CD4-positive, CD25-positive, alpha-beta regulatory T cell (primary cell): ENCODE data around the gene DNAL1. TPM values are rescaled to one million over a fixed set of nuclear protein-coding genes. Genes with fewer than 3 reads are reported as not detected.

ENCODE experiments used
- ATAC-seq, 2 donors: fragments of 150-1000 bp; cut with Tn5 transposase; one replicate each; pipeline ENCODE4 v1.10.0; 2021; ENCODE audit warnings: low read depth in 2 of 2, moderate number of reproducible peaks in 2 of 2, moderate library complexity in 1 of 2
- DNase-seq, 3 donors: peaks; one replicate each; pipeline versions ENCODE4 v3.0.0 to v3.0.0-alpha.2; 2012 to 2022; ENCODE audit warnings: mixed read lengths in 1 of 3
- H3K27ac ChIP-seq: one replicate; pipeline ENCODE4 v1.7.0; 2013; ENCODE audit warnings: mild to moderate bottlenecking, low read length; ENCODE audit not compliant: insufficient read depth, poor library complexity, severe bottlenecking
- H3K27me3 ChIP-seq: one replicate; pipeline ENCODE4 v1.7.0; 2013; ENCODE audit warnings: low read length; ENCODE audit not compliant: control insufficient read depth, insufficient read depth
- H3K36me3 ChIP-seq: one replicate; pipeline ENCODE4 v1.7.0; 2013; ENCODE audit warnings: mild to moderate bottlenecking, low read length, moderate library complexity; ENCODE audit not compliant: control insufficient read depth, insufficient read depth
- H3K4me1 ChIP-seq: 2 replicates; pipeline ENCODE4 v1.7.0; 2013; ENCODE audit warnings: mild to moderate bottlenecking, low read length; ENCODE audit not compliant: insufficient read depth, control insufficient read depth, poor library complexity, severe bottlenecking
- H3K4me3 ChIP-seq: one replicate; pipeline ENCODE4 v1.7.0; 2013; ENCODE audit warnings: low read depth, mild to moderate bottlenecking, low read length, moderate library complexity
- H3K9me3 ChIP-seq, 2 experiments: 1 replicate in 1 of 2; 2 replicates in 1 of 2; pipeline ENCODE4 v1.7.0; 2013; ENCODE audit warnings: low read length in 2 of 2, mild to moderate bottlenecking in 1 of 2, moderate library complexity in 1 of 2; ENCODE audit not compliant: control insufficient read depth in 2 of 2
- H3K27ac Mint-ChIP-seq, 3 donors: one replicate each; pipeline ENCODE4 v1.8.0; 2020 to 2022; ENCODE audit warnings: mild to moderate bottlenecking in 3 of 3, mixed read lengths in 3 of 3, moderate library complexity in 2 of 3
- H3K27me3 Mint-ChIP-seq: one replicate; pipeline ENCODE4 v1.8.0; 2022; ENCODE audit warnings: mild to moderate bottlenecking, mixed read lengths
- H3K36me3 Mint-ChIP-seq: one replicate; pipeline ENCODE4 v1.8.0; 2020; ENCODE audit warnings: mixed read lengths
- H3K4me1 Mint-ChIP-seq, 4 donors: one replicate each; pipeline ENCODE4 v1.8.0; 2020 to 2022; ENCODE audit warnings: mixed read lengths in 4 of 4, mild to moderate bottlenecking in 1 of 4
- H3K4me3 Mint-ChIP-seq, 4 donors: one replicate each; pipeline ENCODE4 v1.8.0; 2020 to 2022; ENCODE audit warnings: mild to moderate bottlenecking in 4 of 4, mixed read lengths in 4 of 4, moderate library complexity in 3 of 4
- H3K9me3 Mint-ChIP-seq, 7 donors: one replicate each; pipeline ENCODE4 v1.8.0; 2020 to 2022; ENCODE audit warnings: mixed read lengths in 7 of 7, mild to moderate bottlenecking in 3 of 7, moderate library complexity in 2 of 7
- polyA plus RNA-seq, 4 donors: library from polyadenylated mRNA; unstranded; fragments of 300-500 nt; fragmentation: Illumina TruSeq; gene quantifications; one replicate each; pipeline ENCODE4 v1.2.3, GENCODE V29; 2021
- total RNA-seq: library from RNA; stranded (reverse); gene quantifications from one replicate; pipeline ENCODE4 v1.2.3, GENCODE V29; 2022

Gene DNAL1
- total RNA-seq: 3.4 TPM
- polyA plus RNA-seq: 1 to 10 TPM; 3.4 to 5.0 (median 4.1) TPM

DNA sequence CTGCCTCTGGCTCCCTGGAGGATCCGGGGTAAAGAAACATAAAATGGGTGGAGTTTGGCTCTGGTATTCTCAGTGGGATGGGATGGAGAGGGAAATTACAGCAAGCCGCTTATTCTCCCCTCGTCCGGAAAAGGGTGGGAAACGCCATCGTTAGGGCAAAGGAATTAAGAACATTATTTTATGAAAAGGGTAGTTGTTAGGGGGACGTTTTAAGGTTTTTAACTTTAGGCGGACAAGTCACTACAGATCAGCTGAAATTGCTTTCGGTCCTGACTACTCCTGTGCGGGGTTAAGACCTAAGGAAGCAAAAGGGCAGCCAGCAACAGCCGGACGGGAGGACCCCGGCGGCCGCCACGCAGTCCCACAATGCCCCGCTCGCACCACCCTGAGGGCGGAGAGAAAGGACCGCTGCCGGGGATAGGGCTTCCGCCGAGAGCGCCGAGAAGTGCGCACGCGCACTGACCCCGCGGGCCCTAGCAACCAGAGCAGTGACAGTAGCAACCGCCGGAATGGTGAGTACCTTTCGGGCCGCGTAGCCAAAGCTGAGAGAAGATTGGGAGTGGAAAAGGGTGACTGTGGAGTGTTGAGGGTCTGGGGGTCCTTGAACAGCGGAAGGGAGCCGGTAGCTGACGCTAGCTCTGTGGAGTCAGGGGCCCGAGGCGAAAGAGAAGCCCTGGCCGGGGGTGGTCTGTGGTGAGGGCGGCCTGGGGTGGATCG lies at the start of gene DNAL1:
TSS of gene DNAL1 (plus strand) at position 456 of the 717 bp plus-strand sequence. CDS start at position 510, 54 bp downstream.
- H3K9me3 Mint-ChIP-seq: peaks cover 0 to 1% (median 0%) of the 10 kb centered on the region in 7 donors
- ATAC-seq: peak; percentile 99
- no peaks in the 10 kb centered on the region for H3K27me3 Mint-ChIP-seq
- peak within 1 kb of the TSS; percentile 92 to 98 (median 95) for H3K27ac Mint-ChIP-seq
- Histone ChIP-seq H3K36me3 (no peaks in the 10 kb centered on the region), H3K4me1 (peaks cover 15% of the 10 kb centered on the region), H3K27ac (peak within 1 kb of the TSS; percentile 64), H3K27me3 (no peaks in the 10 kb centered on the region), H3K9me3 (no peaks in the 10 kb centered on the region), H3K4me3 (peak within 1 kb of the TSS; percentile 91)
- peak; percentile 86 to 91 (median 89) for DNase-seq
- H3K4me3 Mint-ChIP-seq: peak within 1 kb of the TSS; percentile 86 to 97 (median 96)
- H3K36me3 Mint-ChIP-seq: no peaks in the 10 kb centered on the region
- peaks cover 0 to 17% (median 15%) of the 10 kb centered on the region in 4 donors for H3K4me1 Mint-ChIP-seq

- H3K4me1 Mint-ChIP-seq: no peaks in the 10 kb centered on the region
- no peak for ATAC-seq
- H3K27ac ChIP-seq: no peak overlapping the region
Observed at GRCh38 chr14:73599499-73599898, 45.3 kb upstream of the DNAL1 start.

DNA sequence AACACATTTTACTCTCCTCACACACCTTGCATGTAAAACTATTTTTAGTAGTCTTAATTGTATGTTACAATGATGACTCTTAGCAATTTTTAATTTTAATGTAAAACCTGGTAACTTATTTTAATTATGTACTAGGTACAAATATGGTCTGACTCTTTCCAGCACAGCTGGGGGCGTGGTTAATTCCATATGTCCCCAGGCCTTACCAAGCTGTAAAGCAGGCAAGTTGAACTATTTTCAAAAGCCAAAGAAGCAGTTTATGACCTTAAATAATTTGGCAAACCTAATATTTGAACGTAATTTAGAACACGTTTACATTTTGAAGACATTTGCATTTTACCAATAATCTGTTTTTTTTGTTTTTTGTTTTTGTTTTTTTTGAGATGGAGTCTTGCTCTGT lies 41.8 kb upstream of the DNAL1 start:
- Histone ChIP-seq H3K4me3 (no peak overlapping the region), H3K36me3 (no peaks in the 10 kb centered on the region), H3K27ac (no peak overlapping the region), H3K27me3 (no peaks in the 10 kb centered on the region), H3K4me1 (no peaks in the 10 kb centered on the region), H3K9me3 (no peaks in the 10 kb centered on the region)
- Mint-ChIP-seq H3K4me3 (no peak overlapping the region), H3K27me3 (peaks cover 13% of the 10 kb centered on the region), H3K9me3 (no peaks in the 10 kb centered on the region), H3K4me1 (no peaks in the 10 kb centered on the region), H3K36me3 (no peaks in the 10 kb centered on the region), H3K27ac (peak overlapping the region in 1 of 3 donors; percentile 56)
- DNase-seq: no peak
- ATAC-seq: no peak

More at GRCh38 chr14:73599499-73599898, 45.3 kb upstream of the DNAL1 start:
- no peak for DNase-seq
- no peaks in the 10 kb centered on the region for H3K9me3 ChIP-seq
- Mint-ChIP-seq H3K36me3 (no peaks in the 10 kb centered on the region), H3K4me3 (no peak overlapping the region), H3K27me3 (peaks cover 8% of the 10 kb centered on the region), H3K27ac (no peak overlapping the region), H3K9me3 (no peaks in the 10 kb centered on the region)
- no peaks in the 10 kb centered on the region for H3K27me3 ChIP-seq
- H3K4me1 ChIP-seq: no peaks in the 10 kb centered on the region
- no peak overlapping the region for H3K4me3 ChIP-seq
- H3K36me3 ChIP-seq: no peaks in the 10 kb centered on the region

GRCh38 chr14:73606271-73606670 lies 38.5 kb upstream of the DNAL1 start:
- ATAC-seq: no peak

GRCh38 chr14:73607241-73607640 lies 37.5 kb upstream of the DNAL1 start:
- H3K27me3 ChIP-seq: no peaks in the 10 kb centered on the region
- H3K27ac Mint-ChIP-seq: no peak overlapping the region
- ATAC-seq: no peak

More at GRCh38 chr14:73606271-73606670, 38.5 kb upstream of the DNAL1 start:
- no peak for DNase-seq
- H3K4me1 Mint-ChIP-seq: no peaks in the 10 kb centered on the region
- H3K27me3 Mint-ChIP-seq: peaks cover 17% of the 10 kb centered on the region
- H3K4me3 ChIP-seq: no peak overlapping the region
- H3K27ac Mint-ChIP-seq: no peak overlapping the region
- H3K9me3 Mint-ChIP-seq: peaks cover 0 to 2% (median 0%) of the 10 kb centered on the region in 7 donors
- H3K27ac ChIP-seq: no peak overlapping the region
- H3K27me3 ChIP-seq: no peaks in the 10 kb centered on the region
- no peaks in the 10 kb centered on the region for H3K4me1 ChIP-seq
- H3K36me3 Mint-ChIP-seq: no peaks in the 10 kb centered on the region
- no peak overlapping the region for H3K4me3 Mint-ChIP-seq
- H3K36me3 ChIP-seq: no peaks in the 10 kb centered on the region
- H3K9me3 ChIP-seq: no peaks in the 10 kb centered on the region

DNA sequence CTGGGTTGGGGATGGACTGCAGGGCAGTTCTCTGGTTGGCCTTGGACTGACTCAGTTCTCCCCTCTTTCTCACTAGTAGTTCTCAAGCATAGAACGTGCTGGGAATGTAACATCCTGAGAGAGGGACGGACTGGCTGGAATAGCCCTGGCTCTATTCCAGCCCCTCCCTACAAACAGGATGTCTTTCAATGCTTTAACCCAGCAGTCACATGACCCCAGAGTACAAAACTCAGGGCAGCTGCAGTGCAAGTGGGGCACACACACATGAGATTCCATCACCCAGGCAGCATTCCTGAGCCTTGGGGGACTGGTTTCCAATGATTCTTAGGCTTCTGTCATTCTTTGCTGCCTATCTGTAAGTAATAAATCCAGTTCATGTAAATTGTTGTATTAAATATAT lies 34.1 kb upstream of the DNAL1 start:
- Mint-ChIP-seq H3K27ac (peak overlapping the region in 1 of 3 donors; percentile 9), H3K27me3 (peaks cover 6% of the 10 kb centered on the region), H3K4me3 (peak overlapping the region in 3 of 4 donors; percentile 11 to 44 (median 22)), H3K9me3 (peaks cover 0 to 2% (median 0%) of the 10 kb centered on the region in 7 donors), H3K4me1 (peaks cover 0 to 10% (median under 1%) of the 10 kb centered on the region in 4 donors), H3K36me3 (no peaks in the 10 kb centered on the region)
- no peak overlapping the region for H3K4me3 ChIP-seq
- no peak overlapping the region for H3K27ac ChIP-seq
- no peaks in the 10 kb centered on the region for H3K4me1 ChIP-seq
- ATAC-seq (no peak), DNase-seq (no peak)
- no peaks in the 10 kb centered on the region for H3K9me3 ChIP-seq
- H3K36me3 ChIP-seq: no peaks in the 10 kb centered on the region
- H3K27me3 ChIP-seq: no peaks in the 10 kb centered on the region

More at GRCh38 chr14:73607241-73607640, 37.5 kb upstream of the DNAL1 start:
- no peak overlapping the region for H3K4me3 Mint-ChIP-seq
- Histone ChIP-seq H3K4me1 (no peaks in the 10 kb centered on the region), H3K36me3 (no peaks in the 10 kb centered on the region), H3K27ac (no peak overlapping the region), H3K9me3 (no peaks in the 10 kb centered on the region), H3K4me3 (no peak overlapping the region)
- peaks cover 0 to 2% (median 0%) of the 10 kb centered on the region in 4 donors for H3K4me1 Mint-ChIP-seq
- no peaks in the 10 kb centered on the region for H3K36me3 Mint-ChIP-seq
- peaks cover 17% of the 10 kb centered on the region for H3K27me3 Mint-ChIP-seq
- no peak for DNase-seq
- peaks cover 0 to 2% (median 0%) of the 10 kb centered on the region in 7 donors for H3K9me3 Mint-ChIP-seq

GRCh38 chr14:73612339-73613045 lies 32.3 kb upstream of the DNAL1 start, which contains the start of gene ACOT6:
Gene ACOT6, plus strand, starts transcription at chr14:73612517. Its CDS starts 55 bp downstream, at chr14:73612572.
- peaks cover 6% of the 10 kb centered on the region for H3K27me3 Mint-ChIP-seq
- no peaks in the 10 kb centered on the region for H3K36me3 Mint-ChIP-seq
- ATAC-seq (peak; percentile 87 to 91), DNase-seq (peak; percentile 35 to 78 (median 73))
- Histone ChIP-seq H3K9me3 (no peaks in the 10 kb centered on the region), H3K4me1 (no peaks in the 10 kb centered on the region), H3K36me3 (no peaks in the 10 kb centered on the region), H3K27ac (no peak within 1 kb of the TSS), H3K27me3 (no peaks in the 10 kb centered on the region), H3K4me3 (peak within 1 kb of the TSS; percentile 58)
- peaks cover 0 to 10% (median under 1%) of the 10 kb centered on the region in 4 donors for H3K4me1 Mint-ChIP-seq
- peak within 1 kb of the TSS in 2 of 3 donors; percentile 76 to 77 for H3K27ac Mint-ChIP-seq
- H3K4me3 Mint-ChIP-seq: peak within 1 kb of the TSS; percentile 86 to 93 (median 88)
- peaks cover 0 to 2% (median 0%) of the 10 kb centered on the region in 7 donors for H3K9me3 Mint-ChIP-seq
